Upper lobe of left lung (tissue), 4 donors: Measurements from ENCODE around the gene VAT1.
"Not testable (repeated sequence)": the region's sequence is repeated elsewhere in the genome, so short reads cannot be mapped to it uniquely, and the experiment has no call there.

Experiments
- EP300 ChIP-seq, 4 donors: sonication (generic); formaldehyde crosslinking; IDR thresholded peaks; one replicate each; pipeline ENCODE4 v1.5.1; 2017; ENCODE audit warnings: antibody characterized with exemption in 4 of 4, control low read depth in 2 of 4
- TF ChIP-seq, protein P1 (sequence below), 6 experiments: fragments of 450-650 bp in 4 of 6; fragments of 200-600 bp in 2 of 6; sonication (generic) in 2 of 6; IDR thresholded peaks; one replicate each; pipeline ENCODE4 v1.5.1; 2016 to 2019; ENCODE audit warnings: antibody characterized with exemption in 6 of 6

- TF ChIP-seq, protein P1, sequence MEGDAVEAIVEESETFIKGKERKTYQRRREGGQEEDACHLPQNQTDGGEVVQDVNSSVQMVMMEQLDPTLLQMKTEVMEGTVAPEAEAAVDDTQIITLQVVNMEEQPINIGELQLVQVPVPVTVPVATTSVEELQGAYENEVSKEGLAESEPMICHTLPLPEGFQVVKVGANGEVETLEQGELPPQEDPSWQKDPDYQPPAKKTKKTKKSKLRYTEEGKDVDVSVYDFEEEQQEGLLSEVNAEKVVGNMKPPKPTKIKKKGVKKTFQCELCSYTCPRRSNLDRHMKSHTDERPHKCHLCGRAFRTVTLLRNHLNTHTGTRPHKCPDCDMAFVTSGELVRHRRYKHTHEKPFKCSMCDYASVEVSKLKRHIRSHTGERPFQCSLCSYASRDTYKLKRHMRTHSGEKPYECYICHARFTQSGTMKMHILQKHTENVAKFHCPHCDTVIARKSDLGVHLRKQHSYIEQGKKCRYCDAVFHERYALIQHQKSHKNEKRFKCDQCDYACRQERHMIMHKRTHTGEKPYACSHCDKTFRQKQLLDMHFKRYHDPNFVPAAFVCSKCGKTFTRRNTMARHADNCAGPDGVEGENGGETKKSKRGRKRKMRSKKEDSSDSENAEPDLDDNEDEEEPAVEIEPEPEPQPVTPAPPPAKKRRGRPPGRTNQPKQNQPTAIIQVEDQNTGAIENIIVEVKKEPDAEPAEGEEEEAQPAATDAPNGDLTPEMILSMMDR (IDR thresholded peaks at IDR 0.05) = not testable (repeated sequence)
- not testable (repeated sequence) for TF ChIP-seq EP300 (IDR thresholded peaks at IDR 0.05)
These were observed 48.9 kb downstream of the VAT1 start for GRCh38 chr17:42973323-42973722.
